Measurements from ENCODE around the gene DPF3. TPM values are rescaled to one million over a fixed set of nuclear protein-coding genes. Genes with fewer than 3 reads are reported as not detected.

Gene DPF3
- total RNA-seq, 6 experiments from 2014 or later: 4.1 to 6.6 (median 5.4) TPM

GRCh38 chr14:72786378-72787350, 107.2 kb downstream of the DPF3 start:
- Mint-ChIP-seq H3K36me3 (ENCODE audit: low read depth) (0 out of 2 replicates have a peak, but pooled peaks cover 4% of the 10 kb centered on the region), H3K9me3 (no peaks in the 10 kb centered on the region), H3K4me3 (no peak overlapping the region), H3K4me1 (ENCODE audit: low read depth) (peaks cover 15% of the 10 kb centered on the region), H3K27ac (no peak overlapping the region), H3K27me3 (ENCODE audit: insufficient read depth) (peaks cover 2% of the 10 kb centered on the region)
- no peak for TF ChIP-seq CTCF (IDR thresholded peaks at IDR 0.05)
- DNase-seq: no peak

GRCh38 chr14:72783741-72784140, 110.2 kb downstream of the DPF3 start:
- DNase-seq: no peak
- Mint-ChIP-seq H3K27me3 (ENCODE audit: insufficient read depth) (peaks cover 1% of the 10 kb centered on the region; the same call in 1 of the 2 replicates), H3K36me3 (ENCODE audit: low read depth) (peaks cover 12% of the 10 kb centered on the region; the same call in 1 of the 2 replicates), H3K9me3 (no peaks in the 10 kb centered on the region), H3K4me1 (ENCODE audit: low read depth) (peaks cover 36% of the 10 kb centered on the region), H3K4me3 (no peak overlapping the region), H3K27ac (no peak overlapping the region)
- no peak for TF ChIP-seq CTCF (IDR thresholded peaks at IDR 0.05)

- peak overlapping the region; percentile 85 for H3K27ac Mint-ChIP-seq
- no peak for DNase-seq
Observed at GRCh38 chr14:72782817-72783216, 111.1 kb downstream of the DPF3 start.

GRCh38 chr14:72781561-72782508, 112.1 kb downstream of the DPF3 start:
- H3K4me3 Mint-ChIP-seq: peak overlapping the region; percentile 65

More at GRCh38 chr14:72782817-72783216, 111.1 kb downstream of the DPF3 start:
- peaks cover 1% of the 10 kb centered on the region; the same call in 1 of the 2 replicates for H3K27me3 Mint-ChIP-seq (ENCODE audit: insufficient read depth)
- peak overlapping the region; percentile 49; the same call in 1 of the 2 replicates for H3K4me3 Mint-ChIP-seq
- peaks cover 13% of the 10 kb centered on the region for H3K36me3 Mint-ChIP-seq (ENCODE audit: low read depth)
- TF ChIP-seq CTCF (IDR thresholded peaks at IDR 0.05): no peak
- H3K9me3 Mint-ChIP-seq: no peaks in the 10 kb centered on the region
- H3K4me1 Mint-ChIP-seq (ENCODE audit: low read depth): peaks cover 36% of the 10 kb centered on the region

More at GRCh38 chr14:72781561-72782508, 112.1 kb downstream of the DPF3 start:
- DNase-seq: peak; percentile 65
- peak overlapping the region; percentile 85 for H3K27ac Mint-ChIP-seq
- H3K36me3 Mint-ChIP-seq (ENCODE audit: low read depth): peaks cover 22% of the 10 kb centered on the region
- peaks cover 36% of the 10 kb centered on the region for H3K4me1 Mint-ChIP-seq (ENCODE audit: low read depth)
- TF ChIP-seq CTCF (IDR thresholded peaks at IDR 0.05): no peak
- H3K27me3 Mint-ChIP-seq (ENCODE audit: insufficient read depth): peaks cover 1% of the 10 kb centered on the region
- no peaks in the 10 kb centered on the region for H3K9me3 Mint-ChIP-seq
